IMR-90 (cell line): Measurements from ENCODE around the gene UBR4.

Experiments used
- CEBPB ChIP-seq: IDR thresholded peaks from 2 replicates; pipeline ENCODE4 v1.6.1; 2012; ENCODE audit warnings: low read depth, low read length, improper control_type of control experiment
- CTCF ChIP-seq: conservative IDR thresholded peaks from 2 replicates; pipeline ENCODE4 v1.5.1; 2012; ENCODE audit warnings: mild to moderate bottlenecking, low read depth, low read length, improper control_type of control experiment
- MXI1 ChIP-seq: IDR thresholded peaks from 2 replicates; pipeline ENCODE4 v1.6.1; 2012; ENCODE audit warnings: low read depth, mild to moderate bottlenecking, low read length, moderate library complexity, borderline replicate concordance
- POLR2A ChIP-seq: IDR thresholded peaks from 2 replicates; pipeline ENCODE4 v1.6.1; 2012; ENCODE audit warnings: mild to moderate bottlenecking, low read depth, low read length
- RFX5 ChIP-seq: IDR thresholded peaks from 2 replicates; pipeline ENCODE4 v1.8.0; 2012; ENCODE audit warnings: low read depth, mild to moderate bottlenecking, low read length, moderate library complexity

GRCh38 chr1:19140465-19140864 lies 69.6 kb downstream of the UBR4 start:
- no peak for TF ChIP-seq RFX5
- TF ChIP-seq POLR2A = no peak
- no peak for TF ChIP-seq CTCF
- no peak for TF ChIP-seq MXI1
- no peak for TF ChIP-seq CEBPB
